ENCODE measurements around the gene SPIRE1. TPM values are rescaled to one million over a fixed set of nuclear protein-coding genes. Genes with fewer than 3 reads are reported as not detected.

Gene SPIRE1
- total and polyA plus RNA-seq, 4 donors, result 0.29 to 5.7 (median 3.2) TPM

DNA sequence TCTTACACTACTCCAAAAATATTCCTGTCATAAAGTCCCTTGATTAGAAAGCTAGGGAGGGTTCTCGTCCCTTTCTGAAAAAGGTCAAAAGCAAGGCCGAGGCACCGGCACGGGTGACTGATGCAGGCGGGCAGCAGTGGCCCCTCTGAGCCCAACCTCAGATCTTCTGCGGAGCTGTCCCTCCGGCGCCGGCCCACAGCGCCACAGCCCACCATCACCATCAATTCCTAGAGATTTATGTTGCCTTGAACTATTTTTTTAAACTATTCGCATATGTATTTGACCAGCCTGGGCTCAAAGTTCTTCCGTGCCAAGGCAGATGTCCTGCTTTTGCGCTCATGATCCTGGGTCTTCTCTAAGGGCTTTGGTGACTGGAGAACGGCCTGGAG lies 223.4 kb downstream of the SPIRE1 start:
- H3K9ac ChIP-seq (ENCODE audit: low read depth in 1 of 2, low read length in 2 of 2), result no peak overlapping the region
- TF ChIP-seq YY1 (IDR thresholded peaks at IDR 0.05), result no peak
- TF ChIP-seq, protein P1, sequence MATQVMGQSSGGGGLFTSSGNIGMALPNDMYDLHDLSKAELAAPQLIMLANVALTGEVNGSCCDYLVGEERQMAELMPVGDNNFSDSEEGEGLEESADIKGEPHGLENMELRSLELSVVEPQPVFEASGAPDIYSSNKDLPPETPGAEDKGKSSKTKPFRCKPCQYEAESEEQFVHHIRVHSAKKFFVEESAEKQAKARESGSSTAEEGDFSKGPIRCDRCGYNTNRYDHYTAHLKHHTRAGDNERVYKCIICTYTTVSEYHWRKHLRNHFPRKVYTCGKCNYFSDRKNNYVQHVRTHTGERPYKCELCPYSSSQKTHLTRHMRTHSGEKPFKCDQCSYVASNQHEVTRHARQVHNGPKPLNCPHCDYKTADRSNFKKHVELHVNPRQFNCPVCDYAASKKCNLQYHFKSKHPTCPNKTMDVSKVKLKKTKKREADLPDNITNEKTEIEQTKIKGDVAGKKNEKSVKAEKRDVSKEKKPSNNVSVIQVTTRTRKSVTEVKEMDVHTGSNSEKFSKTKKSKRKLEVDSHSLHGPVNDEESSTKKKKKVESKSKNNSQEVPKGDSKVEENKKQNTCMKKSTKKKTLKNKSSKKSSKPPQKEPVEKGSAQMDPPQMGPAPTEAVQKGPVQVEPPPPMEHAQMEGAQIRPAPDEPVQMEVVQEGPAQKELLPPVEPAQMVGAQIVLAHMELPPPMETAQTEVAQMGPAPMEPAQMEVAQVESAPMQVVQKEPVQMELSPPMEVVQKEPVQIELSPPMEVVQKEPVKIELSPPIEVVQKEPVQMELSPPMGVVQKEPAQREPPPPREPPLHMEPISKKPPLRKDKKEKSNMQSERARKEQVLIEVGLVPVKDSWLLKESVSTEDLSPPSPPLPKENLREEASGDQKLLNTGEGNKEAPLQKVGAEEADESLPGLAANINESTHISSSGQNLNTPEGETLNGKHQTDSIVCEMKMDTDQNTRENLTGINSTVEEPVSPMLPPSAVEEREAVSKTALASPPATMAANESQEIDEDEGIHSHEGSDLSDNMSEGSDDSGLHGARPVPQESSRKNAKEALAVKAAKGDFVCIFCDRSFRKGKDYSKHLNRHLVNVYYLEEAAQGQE (IDR thresholded peaks at IDR 0.05), result no peak
- TF ChIP-seq RXRA (IDR thresholded peaks at IDR 0.05), result no peak
- TF ChIP-seq, protein P2, sequence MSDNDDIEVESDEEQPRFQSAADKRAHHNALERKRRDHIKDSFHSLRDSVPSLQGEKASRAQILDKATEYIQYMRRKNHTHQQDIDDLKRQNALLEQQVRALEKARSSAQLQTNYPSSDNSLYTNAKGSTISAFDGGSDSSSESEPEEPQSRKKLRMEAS (IDR thresholded peaks at IDR 0.05), result no peak
- no peak for TF ChIP-seq GABPA (IDR thresholded peaks at IDR 0.05 in 1 of 2, conservative IDR thresholded peaks at IDR 0.05 in 1 of 2)
- no peak for TF ChIP-seq EGR1 (IDR thresholded peaks at IDR 0.05; ENCODE audit: low read depth in 2 of 2)
- no peak for DNase-seq (ENCODE audit: low spot score)
- no peak overlapping the region for H3K27ac ChIP-seq (ENCODE audit: low read depth in 1 of 2, low read length in 2 of 2)
- no peaks in the 10 kb centered on the region for H3K27me3 ChIP-seq (ENCODE audit: control insufficient read depth in 4 of 4, insufficient read depth in 4 of 4, low read length in 3 of 4)
- H3K9me3 ChIP-seq (ENCODE audit: control insufficient read depth in 4 of 4, low read length in 3 of 4), result peaks cover 0 to 2% (median 0%) of the 10 kb centered on the region in 4 donors
- H3K36me3 ChIP-seq (ENCODE audit: control insufficient read depth in 4 of 4, insufficient read depth in 3 of 4, low read depth in 1 of 4, low read length in 3 of 4), result peaks cover 0 to 2% (median 0%) of the 10 kb centered on the region in 4 donors
- 96% methylated on average over 14 of the region's 14 CpGs for WGBS
- no peak overlapping the region for H3K4me3 ChIP-seq (ENCODE audit: low read depth in 1 of 3, low read length in 3 of 3)
- no peaks in the 10 kb centered on the region for H3K4me1 ChIP-seq (ENCODE audit: control insufficient read depth in 4 of 4, insufficient read depth in 4 of 4, low read length in 3 of 4)

DNA sequence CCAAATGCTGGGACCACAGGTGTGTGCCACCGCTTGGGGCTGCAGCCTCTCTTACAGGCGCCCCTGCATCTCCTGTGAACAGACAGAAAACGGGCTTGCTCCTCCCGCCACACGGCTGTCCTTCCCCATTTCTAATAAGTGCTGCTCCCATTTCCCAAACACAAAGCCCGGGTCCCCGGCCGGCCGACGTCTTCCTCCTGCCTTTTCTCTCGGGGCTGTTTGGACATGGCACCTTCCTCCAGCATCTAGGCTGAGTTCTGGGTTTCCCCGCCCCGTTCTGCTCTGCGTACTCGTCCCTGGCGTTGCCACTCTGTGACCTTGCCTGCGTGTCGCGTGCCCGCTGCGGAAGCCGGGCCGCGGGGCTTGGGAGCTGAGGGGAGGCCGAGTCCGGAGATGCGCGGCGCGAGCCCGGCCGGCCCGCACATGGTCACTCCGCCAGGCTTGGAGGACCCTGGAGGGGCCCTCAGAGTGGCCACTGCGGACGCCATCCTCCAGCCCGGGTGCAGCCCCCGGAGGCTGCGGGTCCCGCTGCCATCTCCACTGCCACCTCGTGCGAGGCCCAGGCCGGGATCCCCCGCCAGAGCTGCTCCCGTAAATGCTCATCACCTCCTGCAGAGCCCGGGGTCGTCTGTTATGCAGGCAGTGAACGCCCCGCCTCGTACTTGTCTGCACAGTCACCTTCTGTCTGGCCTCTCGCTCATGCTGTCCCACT lies 223.9 kb downstream of the SPIRE1 start:
- H3K36me3 ChIP-seq (ENCODE audit: control insufficient read depth in 4 of 4, insufficient read depth in 3 of 4, low read depth in 1 of 4, low read length in 3 of 4), result peaks cover 0 to 2% (median 0%) of the 10 kb centered on the region in 4 donors
- H3K27me3 ChIP-seq (ENCODE audit: control insufficient read depth in 4 of 4, insufficient read depth in 4 of 4, low read length in 3 of 4), result no peaks in the 10 kb centered on the region
- 97% methylated on average over 51 of the region's 51 CpGs for WGBS
- H3K4me1 ChIP-seq (ENCODE audit: control insufficient read depth in 4 of 4, insufficient read depth in 4 of 4, low read length in 3 of 4), result no peaks in the 10 kb centered on the region
- no peak overlapping the region for H3K27ac ChIP-seq (ENCODE audit: low read depth in 1 of 2, low read length in 2 of 2)
- no peak for TF ChIP-seq JUND (IDR thresholded peaks at IDR 0.05)
- no peak for TF ChIP-seq RXRA (IDR thresholded peaks at IDR 0.05)
- TF ChIP-seq FOXA2 (IDR thresholded peaks at IDR 0.05), result no peak
- TF ChIP-seq, protein P2 (IDR thresholded peaks at IDR 0.05), result no peak
- no peak for TF ChIP-seq NR2F2 (IDR thresholded peaks at IDR 0.05)
- no peak for TF ChIP-seq CTCF (IDR thresholded peaks at IDR 0.05; ENCODE audit: low read depth, low read length, missing input control)
- no peak for TF ChIP-seq EGR1 (IDR thresholded peaks at IDR 0.05; ENCODE audit: low read depth in 2 of 2)
- TF ChIP-seq HNF4G (IDR thresholded peaks at IDR 0.05), result no peak
- no peak for TF ChIP-seq ZBTB33 (IDR thresholded peaks at IDR 0.05)
- TF ChIP-seq YY1 (IDR thresholded peaks at IDR 0.05), result no peak
- TF ChIP-seq GABPA (IDR thresholded peaks at IDR 0.05 in 1 of 2, conservative IDR thresholded peaks at IDR 0.05 in 1 of 2), result no peak
- no peak for TF ChIP-seq RAD21 (IDR thresholded peaks at IDR 0.05)
- no peak for TF ChIP-seq SP1 (IDR thresholded peaks at IDR 0.05)
- TF ChIP-seq, protein P1 (IDR thresholded peaks at IDR 0.05), result no peak
- no peak for TF ChIP-seq FOXA1 (IDR thresholded peaks at IDR 0.05)
- TF ChIP-seq, protein P3, sequence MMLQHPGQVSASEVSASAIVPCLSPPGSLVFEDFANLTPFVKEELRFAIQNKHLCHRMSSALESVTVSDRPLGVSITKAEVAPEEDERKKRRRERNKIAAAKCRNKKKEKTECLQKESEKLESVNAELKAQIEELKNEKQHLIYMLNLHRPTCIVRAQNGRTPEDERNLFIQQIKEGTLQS (IDR thresholded peaks at IDR 0.05), result no peak
- TF ChIP-seq TAF1 (conservative IDR thresholded peaks at IDR 0.05), result no peak
- peaks cover 0 to 2% (median 0%) of the 10 kb centered on the region in 4 donors for H3K9me3 ChIP-seq (ENCODE audit: control insufficient read depth in 4 of 4, low read length in 3 of 4)
- H3K4me3 ChIP-seq (ENCODE audit: low read depth in 1 of 3, low read length in 3 of 3), result no peak overlapping the region
- no peak overlapping the region for H3K9ac ChIP-seq (ENCODE audit: low read depth in 1 of 2, low read length in 2 of 2)
- no peak for DNase-seq (ENCODE audit: low spot score)
